Fibroblast of skin of right quadriceps (primary cell): ENCODE results near the gene ESRP2.
A peak's percentile ranks its signal among the peaks of the same experiment; 100 is the strongest.

ENCODE experiments used
- DNase-seq: peaks from one replicate; pipeline ENCODE4 v3.0.0-alpha.2; 2013

ESRP2 gene

GRCh38 chr16:68235887-68236136, at the start of gene ESRP2:
TSS of gene ESRP2 (minus strand) at chr16:68236127. CDS start at chr16:68236045, 82 bp downstream.
- DNase-seq = no peak

- DNase-seq = no peak
Observed at GRCh38 chr16:68285683-68286082, 49.8 kb upstream of the ESRP2 start.

GRCh38 chr16:68284847-68285246, 48.9 kb upstream of the ESRP2 start:
- DNase-seq = no peak

- DNase-seq = no peak
Observed at GRCh38 chr16:68283801-68284598, 48.1 kb upstream of the ESRP2 start.

GRCh38 chr16:68283346-68283745, 47.4 kb upstream of the ESRP2 start:
- DNase-seq = no peak

GRCh38 chr16:68282064-68282452, 46.1 kb upstream of the ESRP2 start:
- DNase-seq = no peak

GRCh38 chr16:68281368-68282063, 45.6 kb upstream of the ESRP2 start:
- DNase-seq = no peak

GRCh38 chr16:68279726-68280558, 44.0 kb upstream of the ESRP2 start:
- DNase-seq = no peak

- no peak for DNase-seq
Observed at GRCh38 chr16:68276223-68276622, 40.3 kb upstream of the ESRP2 start.

GRCh38 chr16:68275611-68276191, 39.8 kb upstream of the ESRP2 start:
- DNase-seq = no peak

- no peak for DNase-seq
Observed at GRCh38 chr16:68274441-68274840, 38.5 kb upstream of the ESRP2 start.

GRCh38 chr16:68273896-68274295, 38.0 kb upstream of the ESRP2 start:
- DNase-seq = no peak

GRCh38 chr16:68273459-68273858, 37.5 kb upstream of the ESRP2 start:
- DNase-seq = no peak

GRCh38 chr16:68272507-68273209, 36.7 kb upstream of the ESRP2 start:
- DNase-seq = no peak

GRCh38 chr16:68270353-68270752, 34.4 kb upstream of the ESRP2 start:
- no peak for DNase-seq

- no peak for DNase-seq
Observed at GRCh38 chr16:68269793-68270192, 33.9 kb upstream of the ESRP2 start.

GRCh38 chr16:68267612-68268405, 31.9 kb upstream of the ESRP2 start:
- no peak for DNase-seq

- peak; percentile 65 for DNase-seq
Observed at GRCh38 chr16:68265078-68265920, 29.4 kb upstream of the ESRP2 start.

- DNase-seq = peak; percentile 74
Observed at GRCh38 chr16:68264128-68265077, 28.5 kb upstream of the ESRP2 start, which contains the start of gene SLC7A6. TSS of gene SLC7A6 (plus strand) at chr16:68264526. CDS start at chr16:68274727, 10,201 bp downstream.
